Body of pancreas (tissue), 4 donors: ENCODE data around the gene ZCCHC17.

Experiments used
- POLR2A ChIP-seq, 3 donors: fragments of 450-650 bp; IDR thresholded peaks; one replicate each; pipeline ENCODE4 v1.6.1; 2016; ENCODE audit warnings: antibody characterized with exemption in 3 of 3, mild to moderate bottlenecking in 2 of 3
- TF ChIP-seq, protein P1 (sequence below), 7 experiments: fragments of 450-650 bp in 4 of 7; fragments of 200-600 bp in 3 of 7; sonication (generic) in 3 of 7; IDR thresholded peaks; one replicate each; pipeline ENCODE4 v1.5.1; 2016 to 2019; ENCODE audit warnings: antibody characterized with exemption in 7 of 7

DNA sequence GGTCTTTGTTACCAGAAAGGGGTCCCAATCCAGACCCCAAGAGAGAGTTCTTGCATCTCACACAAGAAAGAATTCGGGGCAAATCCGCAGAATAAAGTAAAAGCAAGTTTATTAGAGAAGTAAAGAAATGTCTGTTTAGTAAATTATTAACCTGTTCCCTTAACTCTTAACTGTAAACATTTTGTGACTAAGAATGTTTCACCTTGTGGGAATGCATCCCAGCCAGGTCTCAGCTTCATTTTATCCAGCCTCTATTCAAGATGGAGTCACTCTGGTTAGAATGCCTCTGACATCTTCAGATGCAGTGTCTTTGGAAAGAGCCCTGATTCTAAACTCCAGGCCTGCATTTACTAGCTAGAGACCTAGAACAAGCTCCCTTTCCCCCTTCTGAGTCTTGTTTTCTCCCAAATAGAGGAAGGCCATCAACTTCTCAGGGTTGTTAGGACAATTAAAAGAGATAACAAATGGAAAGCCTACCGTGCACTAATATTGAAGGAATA, 80.6 kb downstream of the ZCCHC17 start:
- TF ChIP-seq, protein P1, sequence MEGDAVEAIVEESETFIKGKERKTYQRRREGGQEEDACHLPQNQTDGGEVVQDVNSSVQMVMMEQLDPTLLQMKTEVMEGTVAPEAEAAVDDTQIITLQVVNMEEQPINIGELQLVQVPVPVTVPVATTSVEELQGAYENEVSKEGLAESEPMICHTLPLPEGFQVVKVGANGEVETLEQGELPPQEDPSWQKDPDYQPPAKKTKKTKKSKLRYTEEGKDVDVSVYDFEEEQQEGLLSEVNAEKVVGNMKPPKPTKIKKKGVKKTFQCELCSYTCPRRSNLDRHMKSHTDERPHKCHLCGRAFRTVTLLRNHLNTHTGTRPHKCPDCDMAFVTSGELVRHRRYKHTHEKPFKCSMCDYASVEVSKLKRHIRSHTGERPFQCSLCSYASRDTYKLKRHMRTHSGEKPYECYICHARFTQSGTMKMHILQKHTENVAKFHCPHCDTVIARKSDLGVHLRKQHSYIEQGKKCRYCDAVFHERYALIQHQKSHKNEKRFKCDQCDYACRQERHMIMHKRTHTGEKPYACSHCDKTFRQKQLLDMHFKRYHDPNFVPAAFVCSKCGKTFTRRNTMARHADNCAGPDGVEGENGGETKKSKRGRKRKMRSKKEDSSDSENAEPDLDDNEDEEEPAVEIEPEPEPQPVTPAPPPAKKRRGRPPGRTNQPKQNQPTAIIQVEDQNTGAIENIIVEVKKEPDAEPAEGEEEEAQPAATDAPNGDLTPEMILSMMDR (IDR thresholded peaks at IDR 0.05) = no peak
- no peak for TF ChIP-seq POLR2A (IDR thresholded peaks at IDR 0.05)
